GM21717 (cell line): ENCODE data around the gene TBC1D22A.

Experiments used
- ATAC-seq: cut with Tn5 transposase; IDR thresholded peaks from one replicate; pipeline ENCODE4 v1.9.1; 2021; ENCODE audit warnings: mild to moderate bottlenecking, moderate library complexity; ENCODE audit not compliant: unreplicated experiment

TBC1D22A gene

DNA sequence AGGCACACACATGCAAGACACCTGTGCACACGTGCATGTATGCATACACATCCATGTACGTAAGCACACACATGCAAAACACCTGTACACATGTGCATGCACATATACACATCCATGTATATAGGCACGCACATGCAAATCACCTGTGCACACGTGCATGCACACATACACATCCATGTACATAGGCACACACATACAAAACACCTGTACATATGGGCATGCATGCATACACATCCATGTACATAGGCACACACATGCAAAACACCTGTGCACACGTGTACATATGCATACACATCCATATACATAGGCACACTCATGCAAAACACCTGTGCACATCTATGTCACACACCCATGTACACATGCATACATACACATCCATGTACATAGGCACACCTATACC, 458.3 kb downstream of the TBC1D22A start:
- no peak for ATAC-seq

DNA sequence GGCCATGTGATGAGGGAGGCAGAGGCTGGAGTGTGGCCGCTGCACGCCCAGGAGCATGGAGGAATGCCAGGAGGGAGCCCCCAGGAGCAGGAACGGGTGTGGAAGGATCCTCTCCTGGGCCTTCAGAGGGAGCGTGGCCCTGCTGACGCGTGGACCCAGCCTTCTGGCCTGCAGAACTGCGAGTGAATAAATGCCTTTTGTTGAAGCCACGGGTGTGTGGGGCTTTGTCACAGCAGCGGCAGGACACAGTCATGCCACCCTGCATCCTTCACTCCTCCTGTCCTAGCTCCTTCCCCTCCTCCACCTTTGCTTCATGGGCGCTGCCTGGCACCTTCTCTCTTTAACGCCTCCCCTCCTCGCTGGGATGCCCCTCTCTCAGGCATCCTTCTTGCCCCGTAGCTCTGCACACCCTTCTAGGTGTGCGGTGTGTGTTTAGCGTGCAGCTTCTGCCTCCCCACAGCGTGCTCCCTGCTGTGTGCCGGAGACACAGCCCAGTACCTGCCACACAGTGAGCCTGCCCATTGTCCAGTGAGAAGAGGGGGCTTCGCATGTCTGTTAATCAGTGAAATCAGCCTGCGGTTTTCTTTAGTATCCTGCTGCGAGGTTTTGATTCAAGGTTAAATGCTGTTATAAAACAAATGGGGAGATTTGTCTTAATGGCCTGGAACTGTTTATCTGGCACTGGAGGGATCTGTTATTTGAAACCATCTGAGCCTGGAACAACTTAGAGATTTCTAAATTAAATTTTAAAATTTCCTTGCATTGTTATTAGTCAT, 459.6 kb downstream of the TBC1D22A start:
- no peak for ATAC-seq
